Ishikawa (cell line): ENCODE measurements around the gene MLLT3.

Experiments
- CEBPB ChIP-seq: IDR thresholded peaks from 2 replicates; pipeline ENCODE4 v1.6.1; 2012
- CREB1 ChIP-seq: IDR thresholded peaks from 2 replicates; pipeline ENCODE4 v1.6.1; 2012; ENCODE audit warnings: low read depth
- EP300 ChIP-seq: IDR thresholded peaks from 2 replicates; pipeline ENCODE4 v1.6.1; 2012; ENCODE audit warnings: borderline replicate concordance
- MAX ChIP-seq: IDR thresholded peaks from 2 replicates; pipeline ENCODE4 v1.6.1; 2012
- REST ChIP-seq: IDR thresholded peaks from 2 replicates; pipeline ENCODE4 v1.6.1; 2012; ENCODE audit warnings: low read depth, mild to moderate bottlenecking
- TAF1 ChIP-seq: IDR thresholded peaks from 2 replicates; pipeline ENCODE4 v1.6.1; 2012; ENCODE audit warnings: low read depth, mild to moderate bottlenecking
- YY1 ChIP-seq: IDR thresholded peaks from 2 replicates; pipeline ENCODE4 v1.6.1; 2012; ENCODE audit warnings: low read depth

GRCh38 chr9:20558566-20559016, 63.7 kb downstream of the MLLT3 start:
- TF ChIP-seq EP300 (no peak), MAX (no peak), CEBPB (no peak), YY1 (no peak), CREB1 (no peak), REST (no peak), TAF1 (no peak)
